Measurements from ENCODE around the gene SURF6. TPM values are rescaled to one million over a fixed set of nuclear protein-coding genes. Genes with fewer than 3 reads are reported as not detected.

The SURF6 gene
- total RNA-seq, 1 donor = 7.6 TPM

DNA sequence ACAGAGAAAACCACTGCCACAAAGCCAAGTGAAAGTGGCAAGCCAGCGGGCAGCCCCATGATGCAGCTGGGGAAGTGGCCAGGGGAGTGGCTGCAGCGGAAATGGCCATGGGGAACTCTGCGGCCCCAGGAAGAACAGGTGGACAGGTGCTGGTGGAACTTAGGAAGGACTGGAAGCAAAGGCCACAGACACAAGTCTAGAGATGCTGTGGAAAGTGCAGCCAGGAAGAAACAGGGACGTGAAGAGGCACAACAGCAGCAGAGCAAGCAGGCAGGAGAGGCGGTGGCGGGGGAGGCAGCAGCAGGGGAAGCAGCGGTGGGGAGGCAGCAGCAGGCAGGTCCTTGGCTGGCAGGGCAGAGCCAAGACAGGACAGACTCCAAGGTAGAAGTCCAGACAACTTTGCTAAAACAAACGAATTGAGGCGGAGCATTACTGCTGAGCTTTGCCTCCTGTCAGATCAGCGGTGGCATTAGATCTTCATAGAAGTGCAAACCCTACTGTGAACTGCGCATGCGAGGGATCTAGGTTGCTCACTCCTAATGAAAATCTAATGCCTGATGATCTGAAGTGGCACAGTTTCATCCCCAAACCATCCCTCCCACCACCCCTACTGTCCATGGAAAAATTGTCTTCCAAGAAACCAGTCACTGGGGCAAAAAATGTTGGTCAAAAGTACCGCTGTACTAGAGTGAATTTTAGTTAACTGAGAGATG is 11.8 kb downstream of the SURF6 start:
- H2AFZ ChIP-seq (ENCODE audit: low read length) = no peak overlapping the region
- H3K9me3 ChIP-seq (ENCODE audit: low read depth, low read length) = no peaks in the 10 kb centered on the region
- no peak overlapping the region for H3K4me3 ChIP-seq (ENCODE audit: insufficient read depth, low read length)
- no peak for DNase-seq (ENCODE audit: insufficient read length, low spot score, missing footprints)
- TF ChIP-seq, protein P1, sequence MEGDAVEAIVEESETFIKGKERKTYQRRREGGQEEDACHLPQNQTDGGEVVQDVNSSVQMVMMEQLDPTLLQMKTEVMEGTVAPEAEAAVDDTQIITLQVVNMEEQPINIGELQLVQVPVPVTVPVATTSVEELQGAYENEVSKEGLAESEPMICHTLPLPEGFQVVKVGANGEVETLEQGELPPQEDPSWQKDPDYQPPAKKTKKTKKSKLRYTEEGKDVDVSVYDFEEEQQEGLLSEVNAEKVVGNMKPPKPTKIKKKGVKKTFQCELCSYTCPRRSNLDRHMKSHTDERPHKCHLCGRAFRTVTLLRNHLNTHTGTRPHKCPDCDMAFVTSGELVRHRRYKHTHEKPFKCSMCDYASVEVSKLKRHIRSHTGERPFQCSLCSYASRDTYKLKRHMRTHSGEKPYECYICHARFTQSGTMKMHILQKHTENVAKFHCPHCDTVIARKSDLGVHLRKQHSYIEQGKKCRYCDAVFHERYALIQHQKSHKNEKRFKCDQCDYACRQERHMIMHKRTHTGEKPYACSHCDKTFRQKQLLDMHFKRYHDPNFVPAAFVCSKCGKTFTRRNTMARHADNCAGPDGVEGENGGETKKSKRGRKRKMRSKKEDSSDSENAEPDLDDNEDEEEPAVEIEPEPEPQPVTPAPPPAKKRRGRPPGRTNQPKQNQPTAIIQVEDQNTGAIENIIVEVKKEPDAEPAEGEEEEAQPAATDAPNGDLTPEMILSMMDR (IDR thresholded peaks at IDR 0.05; ENCODE audit: extremely low read depth, low read depth, low read length) = no peak
- H3K27ac ChIP-seq (ENCODE audit: low read depth, low read length) = no peak overlapping the region
- no peak overlapping the region for H3K4me2 ChIP-seq (ENCODE audit: insufficient read depth, low read length)
- H3K27me3 ChIP-seq (ENCODE audit: insufficient read depth, low read length) = peaks cover 4% of the 10 kb centered on the region
- no peaks in the 10 kb centered on the region for H3K4me1 ChIP-seq (ENCODE audit: insufficient read depth, low read length)
- H3K79me2 ChIP-seq (ENCODE audit: insufficient read depth, low read length) = no peaks in the 10 kb centered on the region
- no peaks in the 10 kb centered on the region for H4K20me1 ChIP-seq (ENCODE audit: insufficient read depth, low read length)
- H3K36me3 ChIP-seq (ENCODE audit: insufficient read depth, low read length) = no peaks in the 10 kb centered on the region

DNA sequence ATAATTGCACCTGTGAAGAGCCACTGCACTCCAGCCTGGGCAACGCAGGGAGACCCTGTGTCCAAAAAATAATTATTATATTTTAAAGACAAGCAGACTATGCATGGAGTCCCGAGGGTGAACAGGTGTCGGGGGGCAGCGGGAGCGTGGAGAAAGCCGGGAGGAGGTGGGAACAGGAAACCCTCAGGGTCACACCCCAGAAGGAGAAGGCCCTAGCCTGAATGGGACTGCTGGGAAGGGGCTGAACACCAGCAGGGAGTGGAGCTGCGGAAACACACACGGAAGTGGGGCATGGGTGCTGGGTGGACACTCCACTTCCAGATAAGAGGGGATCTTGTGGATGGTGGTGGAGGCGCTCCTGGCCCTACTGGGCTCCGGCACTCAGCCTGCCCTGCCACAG is 12.8 kb downstream of the SURF6 start:
- H3K4me3 ChIP-seq (ENCODE audit: insufficient read depth, low read length) = no peak overlapping the region
- H3K9me3 ChIP-seq (ENCODE audit: low read depth, low read length) = no peaks in the 10 kb centered on the region
- no peaks in the 10 kb centered on the region for H3K36me3 ChIP-seq (ENCODE audit: insufficient read depth, low read length)
- peaks cover 4% of the 10 kb centered on the region for H3K27me3 ChIP-seq (ENCODE audit: insufficient read depth, low read length)
- no peaks in the 10 kb centered on the region for H3K79me2 ChIP-seq (ENCODE audit: insufficient read depth, low read length)
- TF ChIP-seq, protein P1 (IDR thresholded peaks at IDR 0.05; ENCODE audit: extremely low read depth, low read depth, low read length) = no peak
- no peak overlapping the region for H3K4me2 ChIP-seq (ENCODE audit: insufficient read depth, low read length)
- H3K4me1 ChIP-seq (ENCODE audit: insufficient read depth, low read length) = no peaks in the 10 kb centered on the region
- H4K20me1 ChIP-seq (ENCODE audit: insufficient read depth, low read length) = no peaks in the 10 kb centered on the region
- no peak overlapping the region for H3K27ac ChIP-seq (ENCODE audit: low read depth, low read length)
- H2AFZ ChIP-seq (ENCODE audit: low read length) = no peak overlapping the region
- no peak for DNase-seq (ENCODE audit: insufficient read length, low spot score, missing footprints)

DNA sequence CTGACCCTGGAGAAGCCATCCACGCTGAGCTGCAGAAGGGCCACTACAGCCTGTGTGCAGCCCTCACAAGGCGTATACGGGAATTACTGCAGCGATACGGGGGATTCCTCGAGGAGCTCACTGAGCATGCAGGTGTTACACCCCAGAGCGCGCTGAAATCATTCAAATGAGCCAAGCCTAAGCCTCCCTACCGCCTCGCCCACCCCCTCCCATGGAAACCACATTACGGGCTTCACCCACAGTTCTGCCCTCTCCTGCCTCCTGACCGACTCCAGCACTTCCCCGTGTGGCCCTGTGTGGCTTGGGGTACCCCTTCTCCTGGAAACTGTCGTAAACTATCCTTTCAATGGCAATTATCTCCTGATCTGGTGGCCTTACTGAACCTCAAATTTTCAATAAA is 13.3 kb downstream of the SURF6 start:
- no peaks in the 10 kb centered on the region for H3K4me1 ChIP-seq (ENCODE audit: insufficient read depth, low read length)
- no peak overlapping the region for H3K27ac ChIP-seq (ENCODE audit: low read depth, low read length)
- no peak overlapping the region for H3K4me2 ChIP-seq (ENCODE audit: insufficient read depth, low read length)
- H2AFZ ChIP-seq (ENCODE audit: low read length) = no peak overlapping the region
- no peaks in the 10 kb centered on the region for H3K36me3 ChIP-seq (ENCODE audit: insufficient read depth, low read length)
- H3K79me2 ChIP-seq (ENCODE audit: insufficient read depth, low read length) = no peaks in the 10 kb centered on the region
- TF ChIP-seq, protein P1 (IDR thresholded peaks at IDR 0.05; ENCODE audit: extremely low read depth, low read depth, low read length) = no peak
- H3K9me3 ChIP-seq (ENCODE audit: low read depth, low read length) = no peaks in the 10 kb centered on the region
- H3K27me3 ChIP-seq (ENCODE audit: insufficient read depth, low read length) = peaks cover 4% of the 10 kb centered on the region
- H4K20me1 ChIP-seq (ENCODE audit: insufficient read depth, low read length) = no peaks in the 10 kb centered on the region
- no peak overlapping the region for H3K4me3 ChIP-seq (ENCODE audit: insufficient read depth, low read length)
- no peak for DNase-seq (ENCODE audit: insufficient read length, low spot score, missing footprints)

DNA sequence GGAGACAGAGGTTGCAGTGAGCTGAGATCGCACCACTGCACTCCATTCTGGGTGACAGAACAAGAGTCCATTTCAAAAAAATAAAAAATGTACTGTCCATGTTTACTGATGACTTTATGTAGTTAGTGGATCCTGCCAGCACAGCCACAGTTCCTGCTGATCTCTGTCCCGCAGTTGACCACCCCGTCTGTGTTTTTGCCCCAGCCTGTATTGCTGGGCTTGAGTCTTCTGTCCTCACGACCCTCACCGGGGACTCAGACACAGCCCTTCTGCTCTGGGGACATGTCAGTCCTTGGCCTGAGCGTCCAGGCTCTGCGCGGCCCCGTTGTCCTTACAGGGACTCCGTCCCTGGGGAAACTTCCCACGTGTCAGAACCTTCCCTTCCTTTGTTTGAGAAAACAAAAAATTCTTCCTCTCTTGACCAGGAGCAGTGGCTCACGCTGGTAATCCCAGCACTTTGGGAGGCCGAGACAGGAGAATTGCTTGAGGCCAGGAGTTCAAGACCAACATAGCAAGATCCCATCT is 14.5 kb downstream of the SURF6 start:
- peaks cover 4% of the 10 kb centered on the region for H3K27me3 ChIP-seq (ENCODE audit: insufficient read depth, low read length)
- H3K9me3 ChIP-seq (ENCODE audit: low read depth, low read length) = no peaks in the 10 kb centered on the region
- no peak overlapping the region for H2AFZ ChIP-seq (ENCODE audit: low read length)
- H3K4me3 ChIP-seq (ENCODE audit: insufficient read depth, low read length) = no peak overlapping the region
- H3K27ac ChIP-seq (ENCODE audit: low read depth, low read length) = no peak overlapping the region
- no peaks in the 10 kb centered on the region for H3K79me2 ChIP-seq (ENCODE audit: insufficient read depth, low read length)
- no peak overlapping the region for H3K4me2 ChIP-seq (ENCODE audit: insufficient read depth, low read length)
- no peaks in the 10 kb centered on the region for H3K4me1 ChIP-seq (ENCODE audit: insufficient read depth, low read length)
- TF ChIP-seq, protein P1 (IDR thresholded peaks at IDR 0.05; ENCODE audit: extremely low read depth, low read depth, low read length) = no peak
- no peaks in the 10 kb centered on the region for H4K20me1 ChIP-seq (ENCODE audit: insufficient read depth, low read length)
- DNase-seq (ENCODE audit: insufficient read length, low spot score, missing footprints) = no peak
- no peaks in the 10 kb centered on the region for H3K36me3 ChIP-seq (ENCODE audit: insufficient read depth, low read length)

All from osteoblast (primary cell).